GM12873 (cell line): ENCODE measurements around the gene TLE7.

ENCODE experiments used
- TF ChIP-seq, protein P1 (sequence below): IDR thresholded peaks from 2 replicates; pipeline ENCODE4 v1.5.1; 2012; ENCODE audit warnings: low read depth, mild to moderate bottlenecking, moderate library complexity, low read length, control low read depth; ENCODE audit not compliant: insufficient read depth; ENCODE audit errors: missing control alignments

Gene TLE7

DNA sequence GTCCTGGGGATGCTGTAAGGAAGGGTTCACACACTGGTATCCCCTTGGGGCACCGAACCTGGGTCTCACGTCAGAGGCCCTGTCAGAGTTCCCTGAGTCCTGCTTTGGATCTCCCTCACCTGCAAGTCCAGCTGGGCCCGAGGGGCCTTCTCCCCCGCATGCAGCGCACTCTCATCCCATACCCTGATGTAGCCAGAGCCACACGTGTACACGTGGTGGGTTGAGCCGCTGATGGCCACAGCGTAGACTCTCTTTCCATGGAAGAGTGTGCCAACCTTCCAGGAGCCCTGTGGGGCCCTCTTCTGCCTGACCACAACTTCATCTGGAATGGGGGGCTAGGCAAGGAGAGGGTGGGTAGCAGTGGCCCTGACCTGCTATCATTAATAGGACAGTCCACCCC lies 9.9 kb downstream of the TLE7 start:
- TF ChIP-seq, protein P1, sequence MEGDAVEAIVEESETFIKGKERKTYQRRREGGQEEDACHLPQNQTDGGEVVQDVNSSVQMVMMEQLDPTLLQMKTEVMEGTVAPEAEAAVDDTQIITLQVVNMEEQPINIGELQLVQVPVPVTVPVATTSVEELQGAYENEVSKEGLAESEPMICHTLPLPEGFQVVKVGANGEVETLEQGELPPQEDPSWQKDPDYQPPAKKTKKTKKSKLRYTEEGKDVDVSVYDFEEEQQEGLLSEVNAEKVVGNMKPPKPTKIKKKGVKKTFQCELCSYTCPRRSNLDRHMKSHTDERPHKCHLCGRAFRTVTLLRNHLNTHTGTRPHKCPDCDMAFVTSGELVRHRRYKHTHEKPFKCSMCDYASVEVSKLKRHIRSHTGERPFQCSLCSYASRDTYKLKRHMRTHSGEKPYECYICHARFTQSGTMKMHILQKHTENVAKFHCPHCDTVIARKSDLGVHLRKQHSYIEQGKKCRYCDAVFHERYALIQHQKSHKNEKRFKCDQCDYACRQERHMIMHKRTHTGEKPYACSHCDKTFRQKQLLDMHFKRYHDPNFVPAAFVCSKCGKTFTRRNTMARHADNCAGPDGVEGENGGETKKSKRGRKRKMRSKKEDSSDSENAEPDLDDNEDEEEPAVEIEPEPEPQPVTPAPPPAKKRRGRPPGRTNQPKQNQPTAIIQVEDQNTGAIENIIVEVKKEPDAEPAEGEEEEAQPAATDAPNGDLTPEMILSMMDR, result no peak

DNA sequence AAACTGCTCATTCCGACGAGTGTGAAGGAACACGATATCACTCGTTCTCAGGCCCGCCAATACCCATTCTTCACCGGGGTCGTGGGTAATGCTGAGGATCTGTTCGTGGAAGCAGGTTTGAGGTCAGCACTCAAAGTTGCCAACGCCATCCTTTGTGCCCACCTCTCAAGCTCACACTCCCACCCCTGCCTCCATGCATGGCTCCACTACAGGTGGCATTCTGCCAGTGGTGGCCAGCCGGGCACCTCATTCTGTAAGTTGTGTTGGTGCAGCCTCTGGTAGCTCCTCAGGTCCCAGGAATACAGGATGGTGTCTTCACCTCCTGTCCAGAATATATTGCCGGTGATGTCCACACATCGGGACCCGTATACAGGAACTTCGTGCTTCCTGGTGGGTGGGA lies 10.7 kb downstream of the TLE7 start:
- TF ChIP-seq, protein P1, result no peak

DNA sequence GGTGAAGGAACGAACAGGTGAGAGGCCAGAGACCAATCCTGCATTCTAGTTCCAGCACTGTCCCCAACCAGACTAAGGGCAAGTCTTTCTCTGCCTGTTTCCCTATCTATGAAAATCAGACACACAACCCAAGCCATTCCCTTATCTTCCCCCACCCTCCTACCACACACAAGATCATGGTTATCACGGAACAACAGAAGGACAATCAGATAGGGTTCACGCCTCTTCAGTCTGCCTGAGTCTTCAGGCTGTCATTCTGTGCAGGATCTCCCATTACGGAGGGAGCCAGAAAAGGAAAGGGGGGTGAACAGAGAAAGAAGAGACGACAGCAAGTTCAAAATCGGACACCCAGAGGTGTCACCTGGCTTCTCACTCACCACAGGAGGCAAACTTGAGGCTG lies 11.1 kb downstream of the TLE7 start:
- TF ChIP-seq, protein P1, result no peak

DNA sequence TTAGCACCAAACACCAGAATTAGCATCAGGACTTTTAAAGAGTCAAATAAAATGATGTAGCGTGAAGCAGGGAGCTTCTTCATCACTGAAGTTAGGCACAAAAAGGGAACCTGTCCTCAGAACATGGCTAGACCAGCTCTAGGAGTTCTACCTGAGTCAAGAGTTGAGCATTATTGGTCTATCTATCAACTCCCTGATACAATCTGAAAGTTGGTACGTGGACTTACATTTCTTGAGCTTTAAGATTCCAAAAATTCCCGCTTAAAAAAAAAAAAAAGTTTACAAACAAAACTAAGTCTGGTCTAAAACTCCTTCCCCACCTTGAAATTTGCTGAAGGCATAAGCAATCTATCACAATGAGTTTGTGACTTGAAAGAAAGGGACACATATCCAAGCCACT lies 12.3 kb downstream of the TLE7 start:
- TF ChIP-seq, protein P1, result no peak

DNA sequence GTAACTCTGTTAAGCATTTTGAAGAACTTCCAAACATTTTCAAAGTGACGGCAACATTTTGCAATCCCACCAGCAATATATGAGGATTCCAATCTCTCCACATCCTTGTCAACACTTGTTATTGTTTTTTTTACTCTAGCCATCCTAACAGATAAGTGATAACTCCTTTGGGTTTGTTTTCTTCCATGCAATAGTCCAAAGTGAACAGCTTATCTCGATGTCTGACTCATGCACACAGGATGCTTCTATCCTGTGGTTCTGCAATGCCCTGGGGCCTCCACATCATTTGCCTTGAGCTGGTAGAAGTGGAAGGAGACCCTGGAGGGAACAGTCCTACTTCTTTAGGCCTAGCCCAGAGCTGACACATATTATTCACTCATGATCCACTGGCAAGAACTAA lies 13.0 kb downstream of the TLE7 start:
- TF ChIP-seq, protein P1, result no peak

DNA sequence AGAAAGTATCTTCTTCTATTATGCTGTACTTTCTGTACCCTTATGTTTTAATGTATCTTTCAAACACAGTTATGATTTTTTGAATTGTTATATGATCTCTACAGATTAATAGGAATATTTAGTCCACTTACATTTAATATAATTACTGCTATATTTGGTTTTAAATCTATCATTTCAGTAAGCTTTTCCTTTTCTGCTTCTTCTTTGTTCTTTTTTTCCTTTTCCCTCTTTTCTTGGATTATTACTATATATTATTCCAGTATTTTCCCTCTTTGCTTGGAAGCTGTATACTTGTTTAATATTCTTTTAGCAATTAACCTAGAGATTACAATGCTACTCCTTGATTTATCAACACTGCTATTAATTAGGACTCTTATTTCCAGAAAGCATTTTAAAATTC lies 13.5 kb downstream of the TLE7 start:
- TF ChIP-seq, protein P1, result no peak

DNA sequence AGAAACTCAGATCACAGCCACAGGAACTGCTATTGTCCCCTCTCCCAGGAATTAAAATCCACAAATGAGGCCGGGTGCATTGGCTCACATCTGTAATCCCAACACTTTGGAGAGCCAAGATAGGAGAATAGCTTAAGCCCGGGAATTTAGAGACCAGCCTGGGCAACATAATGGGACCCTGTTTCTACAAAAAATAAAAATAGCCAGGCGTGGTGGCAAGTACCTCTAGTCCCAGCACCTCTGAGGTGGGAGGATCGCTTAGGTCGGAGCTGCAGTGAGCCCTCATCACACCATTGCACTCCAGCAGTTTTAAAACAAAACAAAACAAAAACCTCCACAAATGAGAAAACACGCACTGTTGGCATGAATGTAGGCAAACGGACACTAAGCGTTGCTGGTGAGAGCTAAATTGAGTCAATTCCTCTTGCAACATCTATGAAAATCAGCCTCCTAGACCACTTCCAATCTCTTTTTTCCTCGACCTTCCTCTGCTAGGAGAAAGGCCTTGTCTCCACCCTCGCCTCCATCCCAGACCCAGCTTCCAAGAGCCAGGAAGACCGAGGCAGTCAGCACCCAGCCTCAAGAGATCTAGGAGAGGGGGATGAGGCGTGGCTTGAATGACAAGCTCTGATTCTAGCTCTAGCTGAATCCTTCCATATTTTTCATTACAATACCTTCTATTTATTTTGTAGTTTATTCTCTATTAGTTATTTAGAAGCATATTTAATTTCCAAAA lies 14.8 kb downstream of the TLE7 start:
- TF ChIP-seq, protein P1, result no peak
